Left ventricle myocardium inferior (tissue), 1 donor: ENCODE data around the gene CNGA2. TPM values are rescaled to one million over a fixed set of nuclear protein-coding genes. Genes with fewer than 3 reads are reported as not detected.
"Not testable (repeated sequence)": the region's sequence is repeated elsewhere in the genome, so short reads cannot be mapped to it uniquely, and the experiment has no call there.

Source experiments
- DNase-seq: peaks from one replicate; pipeline ENCODE4 v3.0.0-alpha.2; 2020
- H3K27ac ChIP-seq: fragments of 200-600 bp; replicated peaks from 2 replicates; pipeline ENCODE4 v1.8.0; 2021
- H3K27me3 ChIP-seq: fragments of 200-600 bp; 2 replicates; pipeline ENCODE4 v1.8.0; 2021; ENCODE audit warnings: low read depth
- H3K36me3 ChIP-seq: fragments of 200-600 bp; 2 replicates; pipeline ENCODE4 v1.8.0; 2021
- H3K4me1 ChIP-seq: fragments of 200-600 bp; 2 replicates; pipeline ENCODE4 v1.8.0; 2021
- H3K4me3 ChIP-seq: fragments of 200-600 bp; 2 replicates; pipeline ENCODE4 v1.8.0; 2021; ENCODE audit warnings: mild to moderate bottlenecking, moderate library complexity
- H3K9me3 ChIP-seq: fragments of 200-600 bp; replicated peaks from 2 replicates; pipeline ENCODE4 v1.8.0; 2021
- CTCF ChIP-seq: fragments of 200-600 bp; IDR thresholded peaks from 2 replicates; pipeline ENCODE4 v1.8.0; 2021; ENCODE audit warnings: antibody characterized with exemption, mild to moderate bottlenecking, borderline replicate concordance
- intact Hi-C: fragments of 100-400 bp; cut with micrococcal nuclease; formaldehyde crosslinking; loops from one replicate; pipeline ENCODE4 v1.11.0; 2022
- total RNA-seq: library from RNA; stranded (reverse); fragmentation: NEBNext Ultra II Directional; extraction: Animal tissue kit (Norgen Biotek cat#: 25700); gene quantifications from one replicate; pipeline ENCODE4 v1.2.1, GENCODE V29; 2021
- donor health status: DM: no; HTN: yes; CAD: no; lungs with severe emphysema.

CNGA2 gene
- total RNA-seq, 1 donor from 2014 or later: not detected

GRCh38 chrX:151694661-151695582 is 39.6 kb upstream of the CNGA2 start, which contains the start of gene PRRG3:
TSS of gene PRRG3 (plus strand) at chrX:151695458. CDS start at chrX:151698815, 3,357 bp downstream.
- H3K9me3 ChIP-seq: no peaks in the 10 kb centered on the region
- H3K4me1 ChIP-seq: no peaks in the 10 kb centered on the region
- DNase-seq: no peak
- H3K4me3 ChIP-seq: peak within 1 kb of the TSS; percentile 56
- H3K27ac ChIP-seq: peak within 1 kb of the TSS; percentile 19
- intact Hi-C loops: no loop called here
- no peaks in the 10 kb centered on the region for H3K36me3 ChIP-seq
- peaks cover 9% of the 10 kb centered on the region for H3K27me3 ChIP-seq
- no peak for TF ChIP-seq CTCF

GRCh38 chrX:151695583-151696340 is 38.8 kb upstream of the CNGA2 start:
- peaks cover 9% of the 10 kb centered on the region for H3K27me3 ChIP-seq
- DNase-seq: no peak
- no peaks in the 10 kb centered on the region for H3K4me1 ChIP-seq
- H3K4me3 ChIP-seq: peak overlapping the region; percentile 56
- peak overlapping the region; percentile 19 for H3K27ac ChIP-seq
- TF ChIP-seq CTCF: no peak
- H3K36me3 ChIP-seq: no peaks in the 10 kb centered on the region
- intact Hi-C loops: no loop called here
- no peaks in the 10 kb centered on the region for H3K9me3 ChIP-seq

- H3K4me3 ChIP-seq, DNase-seq, intact Hi-C loops, H3K4me1 ChIP-seq, H3K27ac ChIP-seq, H3K36me3 ChIP-seq, H3K9me3 ChIP-seq, H3K27me3 ChIP-seq: not testable (repeated sequence)
Observed at GRCh38 chrX:151697082-151697481, 37.5 kb upstream of the CNGA2 start.

- intact Hi-C loops: no loop called here
- no peak for TF ChIP-seq CTCF
- Histone ChIP-seq H3K27me3 (peaks cover 9% of the 10 kb centered on the region), H3K27ac (no peak overlapping the region), H3K4me1 (peaks cover under 1% of the 10 kb centered on the region), H3K36me3 (no peaks in the 10 kb centered on the region), H3K4me3 (no peak overlapping the region), H3K9me3 (no peaks in the 10 kb centered on the region)
- DNase-seq: no peak
Observed at GRCh38 chrX:151697522-151697921, 37.0 kb upstream of the CNGA2 start.

- no peak overlapping the region for H3K27ac ChIP-seq
- H3K27me3 ChIP-seq: peaks cover 9% of the 10 kb centered on the region
- no peak for DNase-seq
- H3K36me3 ChIP-seq: no peaks in the 10 kb centered on the region
- peaks cover 7% of the 10 kb centered on the region for H3K4me1 ChIP-seq
- no peak for TF ChIP-seq CTCF
- H3K4me3 ChIP-seq: no peak overlapping the region
- intact Hi-C loops: no loop called here
- H3K9me3 ChIP-seq: no peaks in the 10 kb centered on the region
Observed at GRCh38 chrX:151698485-151698884, 36.1 kb upstream of the CNGA2 start.
